CD4-positive, alpha-beta T cell treated with Interleukin-17A for 1 hour (primary cell): ENCODE results near the gene NID2.

ENCODE experiments used
- DNase-seq: peaks from one replicate; pipeline ENCODE4 v3.0.0-alpha.2; 2020

NID2 gene

GRCh38 chr14:51998348-51998747, 70.5 kb downstream of the NID2 start:
- DNase-seq: no peak

- peak; percentile 62 for DNase-seq
Observed at GRCh38 chr14:51996148-51996746, 72.6 kb downstream of the NID2 start.

- DNase-seq: no peak
Observed at GRCh38 chr14:51993285-51993920, 75.5 kb downstream of the NID2 start.

GRCh38 chr14:51990488-51990887, 78.4 kb downstream of the NID2 start:
- DNase-seq: no peak

- DNase-seq: peak; percentile 92
Observed at GRCh38 chr14:51989293-51990234, 79.3 kb downstream of the NID2 start, which contains the start of gene RTRAF. Gene RTRAF, plus strand, starts transcription at chr14:51989546. Its CDS starts 94 bp downstream, at chr14:51989640.

GRCh38 chr14:51988221-51988620, 80.6 kb downstream of the NID2 start:
- DNase-seq: no peak

- no peak for DNase-seq
Observed at GRCh38 chr14:51981218-51981854, 87.5 kb downstream of the NID2 start.

GRCh38 chr14:51979088-51979709, 89.7 kb downstream of the NID2 start:
- DNase-seq: peak; percentile 83

- no peak for DNase-seq
Observed at GRCh38 chr14:51978681-51979085, 90.2 kb downstream of the NID2 start.

GRCh38 chr14:51977075-51977474, 91.8 kb downstream of the NID2 start:
- no peak for DNase-seq

GRCh38 chr14:51972566-51972965, 96.3 kb downstream of the NID2 start:
- DNase-seq: no peak

GRCh38 chr14:51969852-51970540, 98.9 kb downstream of the NID2 start:
- no peak for DNase-seq

- DNase-seq: no peak
Observed at GRCh38 chr14:51967521-51967920, 101.3 kb downstream of the NID2 start.

- no peak for DNase-seq
Observed at GRCh38 chr14:51963286-51963685, 105.6 kb downstream of the NID2 start.

- DNase-seq: no peak
Observed at GRCh38 chr14:51962711-51963110, 106.1 kb downstream of the NID2 start.

GRCh38 chr14:51960866-51961265, 108.0 kb downstream of the NID2 start:
- DNase-seq: no peak

GRCh38 chr14:51959928-51960327, 108.9 kb downstream of the NID2 start:
- DNase-seq: no peak

GRCh38 chr14:51957950-51958349, 110.9 kb downstream of the NID2 start:
- DNase-seq: no peak
